ENCODE data around the gene CCDC73. TPM values are rescaled to one million over a fixed set of nuclear protein-coding genes. Genes with fewer than 3 reads are reported as not detected.
"Not testable (repeated sequence)": the region's sequence is repeated elsewhere in the genome, so short reads cannot be mapped to it uniquely, and the experiment has no call there.

The CCDC73 gene
- not detected for total RNA-seq

GRCh38 chr11:32794439-32794838 is at the start of gene CCDC73:
TSS of gene CCDC73 (minus strand) at chr11:32794662. CDS start at chr11:32760243, 34,419 bp downstream.
- DNase-seq = no peak

DNA sequence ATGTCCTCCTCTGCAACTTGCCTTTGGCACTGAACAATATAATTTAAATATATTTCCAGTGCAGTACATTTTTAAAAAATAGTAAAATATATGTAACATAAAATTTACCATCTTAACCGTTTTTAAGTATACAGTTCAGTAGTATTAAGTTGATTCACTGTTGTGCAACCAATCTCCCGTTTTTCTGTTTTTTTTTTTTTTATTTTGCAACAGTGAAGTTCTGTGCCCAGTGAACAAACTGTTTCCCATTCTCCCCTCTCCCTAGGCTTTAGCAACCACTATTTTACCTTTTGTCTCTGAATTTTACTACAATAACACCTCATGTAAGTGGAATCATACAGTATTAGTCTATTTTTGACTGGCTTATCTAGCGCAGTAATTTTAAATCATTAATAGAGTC is 49.1 kb upstream of the CCDC73 start:
- DNase-seq = no peak

DNA sequence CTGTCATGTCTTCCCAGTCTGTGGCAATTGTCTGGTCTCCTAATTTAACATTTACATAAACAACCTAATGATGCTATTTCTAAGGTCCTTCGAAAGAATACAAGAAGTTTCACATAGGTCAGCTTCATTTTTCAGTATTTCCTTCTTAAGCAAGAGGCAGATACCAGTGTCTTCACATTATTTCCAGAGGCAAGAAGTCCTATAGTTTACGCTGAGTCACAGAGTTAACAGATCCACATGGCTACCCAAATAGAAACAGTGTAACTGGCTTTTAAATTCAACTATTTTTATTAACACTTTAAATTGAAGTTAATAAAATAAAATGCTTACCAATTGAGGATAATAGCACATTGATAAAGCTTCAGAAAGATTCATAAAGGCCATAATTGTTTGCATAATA is 46.1 kb upstream of the CCDC73 start:
- no peak for DNase-seq

DNA sequence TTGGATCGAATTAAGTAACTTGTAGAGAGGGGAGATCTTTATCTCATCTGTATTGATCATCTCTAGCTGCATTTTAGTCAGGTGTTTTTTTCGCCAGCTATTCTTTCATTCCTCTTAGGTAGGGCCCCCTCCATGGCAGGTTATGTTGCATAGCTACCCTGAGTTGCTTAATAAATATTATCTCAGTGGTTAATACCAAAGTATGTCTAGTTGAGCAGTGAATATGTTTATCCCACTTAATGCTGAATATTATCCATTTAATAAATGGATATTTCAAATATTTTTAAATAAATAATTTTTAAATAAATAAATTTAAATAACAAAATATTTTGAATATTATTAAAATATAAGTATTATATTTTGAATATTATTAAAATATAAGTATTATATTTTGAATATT is 44.8 kb upstream of the CCDC73 start:
- no peak for DNase-seq

GRCh38 chr11:32838505-32839274 is 44.2 kb upstream of the CCDC73 start:
- DNase-seq = peak; percentile 30

GRCh38 chr11:32836946-32837345 is 42.5 kb upstream of the CCDC73 start:
- DNase-seq = no peak

DNA sequence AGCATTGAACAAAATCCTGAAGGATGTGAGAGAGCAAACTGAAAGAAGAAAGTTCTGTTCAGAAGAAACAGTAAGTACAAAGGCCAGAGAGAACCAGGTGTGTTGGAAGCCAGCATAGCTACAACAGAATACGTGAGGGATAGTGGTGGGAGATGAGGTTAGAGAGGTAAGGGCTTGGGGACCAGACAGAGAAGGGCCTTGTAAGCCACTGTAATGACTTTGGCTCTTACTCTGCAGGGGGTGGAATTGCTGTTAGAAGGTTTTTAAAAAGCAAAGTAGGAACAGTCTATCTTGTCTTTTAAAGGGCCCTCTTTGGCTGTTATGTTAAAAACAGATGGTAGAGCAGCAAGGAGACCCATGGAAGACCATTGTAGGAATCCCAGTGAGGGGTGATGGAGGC is 39.5 kb upstream of the CCDC73 start:
- no peak for DNase-seq

GRCh38 chr11:32831221-32831620 is 36.8 kb upstream of the CCDC73 start:
- DNase-seq = no peak

DNA sequence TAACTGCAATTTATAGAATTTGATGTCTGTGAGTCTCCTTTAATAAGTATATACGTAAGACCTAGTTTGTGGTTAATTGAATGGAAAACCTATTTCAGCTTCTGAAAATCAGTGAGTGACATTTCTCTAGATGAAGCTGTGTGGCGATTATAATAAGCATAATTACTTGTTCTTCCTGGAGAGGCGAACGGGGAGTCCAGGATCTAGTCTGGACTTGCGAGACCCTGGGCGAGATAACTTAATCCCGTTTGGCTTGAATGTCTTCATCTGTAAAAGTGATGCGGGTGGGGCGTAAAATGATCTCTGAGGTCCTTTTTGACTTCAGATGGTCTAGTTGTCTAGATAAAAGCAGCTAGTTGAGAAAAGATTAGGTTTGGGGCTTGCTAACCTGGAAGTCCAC is 36.3 kb upstream of the CCDC73 start:
- DNase-seq = no peak

GRCh38 chr11:32830413-32830738 is 35.9 kb upstream of the CCDC73 start:
- DNase-seq = no peak

DNA sequence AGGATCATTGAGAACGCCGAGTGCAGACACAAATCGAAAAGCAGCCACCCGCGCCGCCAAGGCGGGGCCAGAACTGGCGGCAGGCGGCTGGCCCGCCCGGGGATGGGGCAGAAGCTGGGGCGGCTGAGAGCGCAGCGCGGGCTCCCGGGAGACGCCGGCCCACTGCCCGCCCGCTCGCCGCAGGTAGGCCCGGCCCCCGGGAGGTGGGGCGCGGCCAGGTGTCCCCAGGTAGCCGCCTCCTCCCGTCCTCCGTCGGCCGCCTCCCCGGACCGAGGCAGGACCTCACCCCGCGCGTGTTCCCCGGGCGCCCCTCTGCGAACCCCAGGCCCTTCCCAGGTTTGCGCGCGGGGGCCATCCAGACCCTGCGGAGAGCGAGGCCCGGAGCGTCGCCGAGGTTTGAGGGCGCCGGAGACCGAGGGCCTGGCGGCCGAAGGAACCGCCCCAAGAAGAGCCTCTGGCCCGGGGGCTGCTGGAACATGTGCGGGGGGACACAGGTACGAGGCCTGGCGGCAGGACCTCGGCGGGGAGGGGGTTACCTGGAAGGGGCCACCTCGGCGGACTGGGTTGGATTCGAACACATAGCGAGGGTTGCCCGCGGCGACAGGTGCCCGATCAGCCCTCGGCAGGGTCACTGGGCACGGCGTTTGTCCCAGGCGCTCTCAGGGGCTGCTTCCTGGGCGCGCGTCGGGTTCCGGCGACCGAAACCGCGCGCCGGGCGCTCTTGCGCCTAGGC is 35.4 kb upstream of the CCDC73 start, which contains the start of gene PRRG4:
Gene PRRG4 (plus strand): TSS at position 248 of the 733 bp plus-strand sequence. CDS start 603 bp downstream, outside the sequence.
- peak; percentile 53 for DNase-seq

DNA sequence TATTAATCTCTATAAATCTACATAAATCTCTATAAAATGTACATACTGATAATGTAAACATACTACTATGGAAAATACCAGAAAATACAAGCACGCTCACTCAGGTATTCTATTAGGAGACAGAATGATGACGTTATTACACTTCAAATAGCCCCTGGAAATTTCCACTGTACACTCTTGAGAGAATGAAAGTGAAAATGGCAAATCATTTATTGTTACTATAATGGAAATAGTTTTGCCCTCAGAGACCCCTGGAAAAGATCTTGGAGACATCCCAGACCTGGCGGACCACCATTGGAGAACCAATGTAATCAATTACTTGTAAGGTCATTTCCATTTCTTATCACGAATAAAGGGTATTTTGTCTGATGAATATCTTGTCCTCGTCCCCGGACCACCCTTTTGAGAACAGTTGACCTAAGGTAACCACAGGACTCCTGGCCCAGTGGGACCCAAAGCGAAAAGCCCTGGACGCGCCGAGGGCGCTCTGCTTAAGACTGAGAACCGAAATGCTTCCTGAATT is 34.8 kb upstream of the CCDC73 start:
- DNase-seq = no peak

- no peak for DNase-seq
These were observed 32.8 kb upstream of the CCDC73 start for GRCh38 chr11:32827276-32827675.

GRCh38 chr11:32826113-32826512 is 31.7 kb upstream of the CCDC73 start:
- DNase-seq = no peak

GRCh38 chr11:32823617-32824016 is 29.2 kb upstream of the CCDC73 start:
- DNase-seq = not testable (repeated sequence)

GRCh38 chr11:32821917-32822560 is 27.6 kb upstream of the CCDC73 start:
- DNase-seq = no peak

DNA sequence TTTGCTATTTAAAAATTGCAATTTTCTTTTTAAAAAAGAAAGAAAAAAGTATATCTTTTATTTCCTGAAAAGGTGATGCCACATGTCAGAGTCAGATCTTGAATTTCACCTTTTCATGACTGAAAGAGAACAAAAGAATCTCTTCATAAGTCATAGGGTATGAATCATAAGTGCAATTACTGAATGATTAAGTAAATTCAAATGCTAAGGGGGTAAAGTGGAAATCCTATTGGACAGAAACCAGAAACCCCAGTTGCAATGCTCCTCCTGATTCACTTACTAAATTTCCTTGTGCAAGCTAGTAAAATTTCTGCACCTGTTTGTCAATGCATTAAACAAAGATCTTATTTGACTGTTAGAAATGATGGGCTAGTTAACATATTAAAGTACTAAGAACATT is 27.1 kb upstream of the CCDC73 start:
- no peak for DNase-seq

DNA sequence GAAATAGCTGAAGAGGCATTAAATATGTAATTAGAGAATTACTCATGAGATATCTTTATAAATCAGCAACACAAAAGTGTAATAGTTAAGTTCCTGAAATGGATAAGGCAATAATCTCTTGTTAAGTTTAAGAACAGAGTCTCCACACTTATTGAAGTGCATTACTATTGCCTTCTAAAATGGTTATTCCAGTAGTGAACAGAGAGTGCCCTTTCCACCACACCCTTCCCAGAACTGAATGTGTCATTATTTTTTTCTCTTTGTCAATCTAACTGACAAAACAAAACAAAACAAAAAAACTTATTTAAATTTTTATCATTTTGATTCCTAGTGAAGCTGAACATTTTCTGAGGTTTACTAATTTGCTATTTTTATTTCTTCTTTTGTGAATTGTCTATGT is 26.0 kb upstream of the CCDC73 start:
- no peak for DNase-seq

DNA sequence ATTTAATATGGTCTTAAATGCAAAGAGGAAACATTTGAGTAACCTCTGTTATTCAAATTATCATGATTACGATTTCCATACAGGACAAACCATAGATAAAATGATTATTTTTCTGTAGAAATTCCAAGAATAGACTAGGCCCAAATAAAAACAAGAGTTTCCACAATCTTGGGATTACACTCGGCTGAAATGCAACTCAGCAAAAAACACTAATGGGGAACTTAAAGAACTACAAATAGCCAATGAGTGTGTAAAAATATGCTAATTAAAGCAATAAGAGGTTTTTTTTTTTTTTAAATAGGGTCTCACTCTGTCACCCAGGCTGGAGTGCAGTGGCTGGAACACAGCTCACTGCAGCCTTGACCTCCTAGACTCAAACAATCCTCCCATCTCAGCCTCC is 24.7 kb upstream of the CCDC73 start:
- DNase-seq = no peak

DNA sequence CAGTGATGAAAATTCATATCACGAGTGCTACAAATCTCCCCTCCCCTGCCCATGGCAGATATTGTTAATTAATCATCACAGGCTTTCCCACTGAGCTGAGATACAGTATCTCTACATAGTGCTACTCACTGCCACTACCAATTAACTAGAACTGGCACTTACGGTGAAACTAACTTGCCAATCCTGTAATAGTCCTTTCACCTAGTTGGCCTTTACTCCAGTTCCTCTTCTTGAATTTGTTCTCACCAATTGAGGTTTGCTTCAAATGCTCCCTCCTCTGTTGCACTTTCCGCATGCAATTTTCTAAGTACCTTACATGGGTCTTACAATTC is 23.4 kb upstream of the CCDC73 start:
- DNase-seq = no peak

GRCh38 chr11:32817181-32817851 is 22.9 kb upstream of the CCDC73 start:
- DNase-seq = no peak

DNA sequence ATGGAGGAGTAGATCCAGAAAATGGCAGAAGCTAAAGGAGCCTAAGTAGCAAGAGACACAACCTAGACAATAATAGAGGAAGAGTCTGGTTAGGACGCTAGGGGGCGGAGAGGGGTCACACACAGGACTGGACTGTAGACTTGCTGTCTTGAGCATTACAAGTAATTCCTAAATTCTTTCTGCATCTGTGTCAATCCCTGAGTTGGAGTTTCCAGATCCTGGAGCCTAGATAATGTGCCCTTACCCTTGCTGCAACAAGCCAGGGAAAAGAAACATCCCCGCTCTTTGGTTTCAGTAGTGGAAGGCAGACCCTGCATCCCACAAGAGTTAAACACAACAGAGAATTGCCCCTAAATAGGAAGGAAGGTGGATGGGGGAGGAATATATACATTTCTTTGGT is 14.9 kb upstream of the CCDC73 start:
- DNase-seq = peak; percentile 84

DNA sequence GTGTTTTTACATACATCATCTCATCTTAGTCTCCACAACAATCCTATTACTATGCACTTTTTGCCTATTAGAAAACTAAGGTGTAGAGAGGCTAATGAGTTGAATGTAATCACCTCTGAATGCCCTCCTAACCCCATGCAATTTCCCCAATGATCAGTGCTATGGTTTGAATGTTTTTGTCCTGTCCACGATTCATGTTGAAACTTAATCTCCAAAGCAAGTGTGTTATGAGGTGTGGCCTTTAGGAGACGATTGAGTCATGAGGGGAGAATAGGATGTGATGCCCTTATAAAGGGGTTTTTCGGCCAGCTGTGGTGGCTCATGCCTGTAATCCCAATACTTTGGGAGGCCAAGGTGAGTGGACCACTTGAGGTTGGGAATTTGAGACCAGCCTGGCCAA is 2.0 kb upstream of the CCDC73 start:
- DNase-seq = no peak

All from tongue (tissue), 2 donors.